ENCODE data around the gene PPP2R2C. TPM values are rescaled to one million over a fixed set of nuclear protein-coding genes. Genes with fewer than 3 reads are reported as not detected.

The PPP2R2C gene
- total RNA-seq, 2 experiments from 2014 or later: not detected

DNA sequence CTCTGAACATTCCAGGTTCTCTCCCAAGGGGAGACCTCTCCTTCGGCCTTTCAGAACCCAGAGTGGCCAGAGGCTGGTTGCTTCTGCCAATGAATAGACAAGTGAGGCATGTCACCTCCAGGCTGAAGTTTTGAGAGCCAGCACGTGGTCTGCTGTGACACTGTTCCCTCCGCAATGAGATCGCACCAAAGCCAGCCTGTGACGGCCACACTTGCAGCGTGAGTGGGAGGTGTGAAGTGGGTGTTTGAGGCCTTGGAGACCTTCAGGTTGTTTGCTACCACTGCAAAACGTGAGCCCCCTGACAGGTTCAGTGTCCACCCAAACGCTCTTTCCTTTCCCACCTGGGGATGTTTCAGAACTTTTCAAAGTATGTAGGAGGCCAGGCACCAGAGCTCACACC is 121.8 kb downstream of the PPP2R2C start:
- H3K27me3 Mint-ChIP-seq: no peaks in the 10 kb centered on the region
- H3K27ac Mint-ChIP-seq: no peak overlapping the region
- no peaks in the 10 kb centered on the region for H3K9me3 Mint-ChIP-seq
- CTCF ChIA-PET: no interaction called here
- H3K4me1 Mint-ChIP-seq: no peaks in the 10 kb centered on the region
- no peak for DNase-seq
- no peak overlapping the region for H3K4me3 Mint-ChIP-seq
- POLR2A ChIA-PET: no interaction called here
- H3K36me3 Mint-ChIP-seq (ENCODE audit: low read depth): no peaks in the 10 kb centered on the region

DNA sequence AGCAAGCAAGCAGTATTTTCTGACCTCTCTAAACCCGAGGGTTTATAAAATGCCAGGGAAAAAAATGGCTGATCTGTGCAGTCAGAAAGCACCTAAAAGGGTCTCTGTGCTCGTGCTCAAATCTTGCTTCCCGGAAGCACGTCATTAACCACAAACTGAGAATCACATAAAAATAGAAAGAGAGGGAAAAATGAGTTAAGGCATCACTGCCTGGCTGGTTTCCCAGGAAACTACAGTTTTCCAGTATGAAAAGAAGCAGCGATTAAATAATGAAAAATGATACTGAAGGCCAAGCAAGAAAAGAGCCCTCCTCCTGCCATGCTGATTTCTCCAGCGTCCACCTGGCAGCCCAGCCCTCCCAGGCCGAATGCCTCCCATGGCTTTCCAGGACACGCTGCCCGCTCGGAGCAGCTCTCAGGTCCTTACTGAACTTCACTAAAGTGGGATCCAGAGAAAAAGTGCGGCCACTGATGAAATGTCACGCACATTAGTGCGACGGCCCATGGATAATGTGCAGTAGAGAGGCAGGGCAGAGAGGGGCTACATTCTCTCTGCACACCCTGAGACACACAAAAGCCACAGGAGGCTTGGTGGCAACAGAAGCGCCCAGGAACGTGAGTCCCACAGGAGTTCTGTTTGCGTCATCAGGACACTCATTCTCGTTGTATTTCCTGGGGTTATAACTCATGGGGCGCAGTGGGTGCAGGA is 122.4 kb downstream of the PPP2R2C start:
- POLR2A ChIA-PET: no interaction called here
- Mint-ChIP-seq H3K27me3 (no peaks in the 10 kb centered on the region), H3K4me1 (no peaks in the 10 kb centered on the region), H3K27ac (no peak overlapping the region), H3K9me3 (no peaks in the 10 kb centered on the region), H3K4me3 (no peak overlapping the region), H3K36me3 (ENCODE audit: low read depth) (no peaks in the 10 kb centered on the region)
- CTCF ChIA-PET: no interaction called here
- no peak for DNase-seq

DNA sequence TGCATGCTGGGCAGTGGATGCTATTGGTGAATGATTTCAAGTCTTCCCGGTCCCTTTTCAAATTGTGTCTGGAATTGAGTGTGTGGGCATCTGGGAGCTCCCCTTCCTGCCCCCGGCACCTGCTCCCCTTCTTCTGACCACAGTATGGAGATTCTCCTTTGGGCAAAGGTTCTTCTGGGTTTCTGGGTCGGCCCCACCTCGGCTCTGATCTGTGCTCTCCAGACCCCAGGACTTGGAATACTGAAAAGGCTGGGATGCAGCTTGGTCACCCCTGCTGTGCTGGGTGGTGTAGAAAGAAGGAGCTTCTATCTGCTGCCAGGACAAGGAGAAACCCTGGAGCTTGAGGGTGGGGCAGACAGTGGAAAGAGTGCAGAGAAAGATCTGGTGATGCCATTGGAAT is 124.0 kb downstream of the PPP2R2C start:
- no peaks in the 10 kb centered on the region for H3K27me3 Mint-ChIP-seq
- H3K9me3 Mint-ChIP-seq: no peaks in the 10 kb centered on the region
- ChIA-PET CTCF (interaction anchor here (0.5 kb wide), 1 partner anchor 1951 kb away, joined by 4 read pairs; no protein-coding TSS in a partner anchor), POLR2A (no interaction called here)
- no peak for DNase-seq
- H3K36me3 Mint-ChIP-seq (ENCODE audit: low read depth): no peaks in the 10 kb centered on the region
- H3K27ac Mint-ChIP-seq: no peak overlapping the region
- no peaks in the 10 kb centered on the region for H3K4me1 Mint-ChIP-seq
- no peak overlapping the region for H3K4me3 Mint-ChIP-seq

DNA sequence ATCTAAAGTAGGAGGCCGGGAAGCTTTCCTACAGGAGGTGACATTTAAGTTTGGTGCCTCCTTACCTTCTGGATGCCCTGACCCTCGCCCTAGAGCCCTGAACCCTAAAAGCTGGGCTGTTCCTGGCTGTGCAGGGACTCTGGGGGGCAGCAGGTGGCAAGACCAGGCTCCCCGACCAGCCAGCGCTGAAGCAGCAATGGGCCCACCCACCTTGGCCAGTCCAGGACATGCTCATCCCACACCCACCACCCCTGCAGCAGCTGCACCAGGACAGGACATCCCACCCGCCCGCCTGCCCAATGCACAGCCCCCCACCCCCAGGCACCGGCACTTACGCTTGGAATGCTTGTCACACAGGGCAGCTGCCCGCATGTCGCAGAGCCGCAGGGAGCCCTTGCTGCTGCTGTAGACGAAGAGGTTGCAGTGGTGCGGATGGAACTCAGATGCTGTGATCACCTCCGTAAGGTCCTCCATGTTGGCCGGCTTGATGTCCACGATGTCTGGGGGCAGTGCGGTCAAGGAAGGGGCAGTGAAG is 124.8 kb downstream of the PPP2R2C start:
- Mint-ChIP-seq H3K4me3 (no peak overlapping the region), H3K9me3 (no peaks in the 10 kb centered on the region), H3K4me1 (no peaks in the 10 kb centered on the region), H3K27me3 (peaks cover 3% of the 10 kb centered on the region), H3K36me3 (ENCODE audit: low read depth) (no peaks in the 10 kb centered on the region), H3K27ac (no peak overlapping the region)
- POLR2A ChIA-PET: no interaction called here
- CTCF ChIA-PET: interaction anchor here (0.6 kb wide), 1 partner anchor 17 kb away, joined by 3 read pairs; no protein-coding TSS in a partner anchor
- DNase-seq: no peak

DNA sequence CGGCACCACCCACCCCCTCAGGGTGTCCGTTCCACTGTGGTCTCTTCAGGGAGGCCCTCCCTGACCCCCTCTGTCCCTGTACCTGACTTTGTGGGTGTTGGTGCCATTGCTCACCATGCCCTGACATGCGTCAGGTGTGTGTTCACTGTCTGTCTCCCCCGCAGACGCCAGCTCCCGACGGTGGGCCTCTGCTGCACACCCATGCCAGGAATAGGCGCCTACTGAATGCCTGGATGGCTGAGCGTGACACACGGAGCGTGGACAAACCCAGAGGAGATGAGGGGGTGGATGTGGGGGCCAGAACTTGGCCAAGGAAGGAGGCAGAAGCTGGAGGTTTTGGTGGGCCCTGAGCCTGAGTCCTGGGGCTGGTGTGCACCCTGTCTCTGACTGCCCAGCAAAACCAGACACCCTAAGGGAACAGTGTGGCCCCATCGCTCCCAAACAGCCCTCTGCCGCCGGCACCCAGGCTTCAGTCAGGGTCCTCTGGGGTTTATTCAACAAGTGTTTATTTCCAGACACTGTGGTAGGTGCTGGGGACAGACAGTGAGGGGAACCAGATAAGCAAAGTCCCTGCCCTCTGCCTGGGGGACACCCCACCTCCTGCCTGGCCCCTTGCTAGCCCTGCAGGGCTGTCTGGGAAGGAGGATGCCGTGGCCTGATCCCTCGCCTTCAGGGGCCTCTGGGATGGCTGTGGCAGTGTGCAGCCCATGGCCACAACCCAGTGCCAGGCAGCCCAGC is 125.9 kb downstream of the PPP2R2C start:
- Mint-ChIP-seq H3K4me3 (no peak overlapping the region), H3K4me1 (no peaks in the 10 kb centered on the region), H3K9me3 (no peaks in the 10 kb centered on the region), H3K36me3 (ENCODE audit: low read depth) (no peaks in the 10 kb centered on the region), H3K27ac (no peak overlapping the region), H3K27me3 (peaks cover 4% of the 10 kb centered on the region)
- DNase-seq: no peak
- ChIA-PET CTCF (interaction anchor here (1.2 kb wide), 1 partner anchor 19 kb away, joined by 4 read pairs; no protein-coding TSS in a partner anchor), POLR2A (no interaction called here)

DNA sequence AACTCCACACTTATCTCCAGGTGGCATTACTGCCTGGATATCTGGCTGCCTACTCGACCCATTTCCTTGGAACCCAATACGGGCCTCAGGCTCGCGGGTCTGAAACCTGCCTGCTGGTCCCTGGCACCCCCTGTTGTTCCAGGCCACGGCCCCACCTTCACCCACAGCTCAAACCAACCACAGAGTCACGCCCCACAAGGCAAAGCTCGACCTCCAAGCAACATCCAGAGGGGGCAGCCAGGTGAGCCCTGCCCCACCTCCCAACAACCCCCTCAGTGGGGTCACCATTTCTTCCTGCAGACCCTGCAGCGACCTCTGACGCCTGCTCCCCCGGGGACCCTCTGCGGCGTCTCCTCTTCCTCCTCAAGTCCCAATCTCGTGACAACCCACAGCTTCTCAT is 126.5 kb downstream of the PPP2R2C start:
- DNase-seq: no peak
- H3K27ac Mint-ChIP-seq: no peak overlapping the region
- POLR2A ChIA-PET: no interaction called here
- peaks cover 7% of the 10 kb centered on the region for H3K27me3 Mint-ChIP-seq
- no peaks in the 10 kb centered on the region for H3K36me3 Mint-ChIP-seq (ENCODE audit: low read depth)
- CTCF ChIA-PET: interaction anchor here (1.2 kb wide), 1 partner anchor 18 kb away, joined by 4 read pairs; no protein-coding TSS in a partner anchor
- no peaks in the 10 kb centered on the region for H3K4me1 Mint-ChIP-seq
- no peak overlapping the region for H3K4me3 Mint-ChIP-seq
- no peaks in the 10 kb centered on the region for H3K9me3 Mint-ChIP-seq

DNA sequence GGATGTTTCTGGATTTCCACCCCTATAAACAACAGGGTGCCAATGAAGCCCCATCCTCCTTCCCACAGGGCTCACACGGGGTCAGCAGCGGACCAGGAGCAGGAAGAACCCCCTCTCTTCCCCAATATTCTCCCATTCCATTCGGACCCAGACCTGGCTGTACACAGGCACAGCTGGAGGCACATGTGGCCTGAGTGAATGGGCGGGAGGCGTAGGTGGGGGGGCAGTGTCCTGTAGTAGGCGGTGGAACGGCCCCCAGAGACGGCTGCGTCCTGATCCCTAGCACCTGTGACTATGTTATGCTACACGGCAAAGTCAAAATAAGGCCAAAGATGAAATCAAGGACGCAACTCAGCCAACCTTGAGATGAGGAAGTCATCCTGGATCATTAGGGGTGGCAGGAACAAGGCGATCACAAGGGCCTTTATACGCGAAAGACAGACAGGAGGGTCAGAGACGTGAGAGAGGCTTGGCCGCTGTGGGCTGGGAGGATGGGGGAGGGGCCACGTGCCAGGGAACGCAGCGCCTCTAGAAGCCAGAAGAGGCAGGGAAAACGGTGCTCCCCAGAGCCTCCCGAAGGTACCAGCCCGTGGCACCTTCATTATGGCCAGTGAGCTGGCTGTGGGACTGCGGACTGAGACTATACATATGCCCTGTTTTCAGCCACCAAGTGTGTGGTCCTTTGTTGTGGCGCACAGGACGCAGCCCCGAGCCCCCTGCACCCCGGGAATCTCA is 127.2 kb downstream of the PPP2R2C start:
- Mint-ChIP-seq H3K4me3 (no peak overlapping the region), H3K9me3 (no peaks in the 10 kb centered on the region), H3K27ac (no peak overlapping the region), H3K4me1 (peaks cover under 1% of the 10 kb centered on the region), H3K27me3 (peaks cover 7% of the 10 kb centered on the region), H3K36me3 (ENCODE audit: low read depth) (no peaks in the 10 kb centered on the region)
- DNase-seq: no peak
- CTCF ChIA-PET: interaction anchor here (1.2 kb wide), 1 partner anchor 18 kb away, joined by 4 read pairs; no protein-coding TSS in a partner anchor
- POLR2A ChIA-PET: no interaction called here

DNA sequence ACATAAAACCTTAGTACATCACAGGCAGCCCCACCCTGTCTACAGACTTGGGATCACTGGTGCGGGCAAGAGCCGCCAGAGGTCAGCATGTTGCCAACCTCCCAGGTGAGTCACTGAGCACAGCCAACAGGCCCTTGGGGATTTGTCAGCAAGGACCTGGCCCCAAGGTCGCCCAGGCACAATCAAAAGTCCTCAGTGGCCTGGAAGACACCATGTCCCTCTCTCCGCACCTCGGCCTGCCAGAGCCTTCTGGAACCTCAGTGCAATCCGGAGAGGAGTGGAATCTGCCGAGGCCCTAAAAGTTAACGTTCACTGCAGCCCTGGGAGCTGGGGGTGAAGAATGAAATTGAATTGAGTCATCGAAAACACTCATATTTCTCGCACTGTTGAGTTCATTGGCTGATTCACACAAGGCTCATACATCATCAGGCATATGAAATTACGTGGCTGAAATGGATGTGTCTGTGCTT is 128.4 kb downstream of the PPP2R2C start:
- ChIA-PET CTCF (interaction anchor here (2.9 kb wide), 1 partner anchor 13 kb away, joined by 9 read pairs; no protein-coding TSS in a partner anchor), POLR2A (no interaction called here)
- Mint-ChIP-seq H3K27me3 (peaks cover 9% of the 10 kb centered on the region), H3K9me3 (no peaks in the 10 kb centered on the region), H3K4me1 (peaks cover 7% of the 10 kb centered on the region), H3K36me3 (ENCODE audit: low read depth) (no peaks in the 10 kb centered on the region), H3K4me3 (no peak overlapping the region), H3K27ac (no peak overlapping the region)
- DNase-seq: no peak

DNA sequence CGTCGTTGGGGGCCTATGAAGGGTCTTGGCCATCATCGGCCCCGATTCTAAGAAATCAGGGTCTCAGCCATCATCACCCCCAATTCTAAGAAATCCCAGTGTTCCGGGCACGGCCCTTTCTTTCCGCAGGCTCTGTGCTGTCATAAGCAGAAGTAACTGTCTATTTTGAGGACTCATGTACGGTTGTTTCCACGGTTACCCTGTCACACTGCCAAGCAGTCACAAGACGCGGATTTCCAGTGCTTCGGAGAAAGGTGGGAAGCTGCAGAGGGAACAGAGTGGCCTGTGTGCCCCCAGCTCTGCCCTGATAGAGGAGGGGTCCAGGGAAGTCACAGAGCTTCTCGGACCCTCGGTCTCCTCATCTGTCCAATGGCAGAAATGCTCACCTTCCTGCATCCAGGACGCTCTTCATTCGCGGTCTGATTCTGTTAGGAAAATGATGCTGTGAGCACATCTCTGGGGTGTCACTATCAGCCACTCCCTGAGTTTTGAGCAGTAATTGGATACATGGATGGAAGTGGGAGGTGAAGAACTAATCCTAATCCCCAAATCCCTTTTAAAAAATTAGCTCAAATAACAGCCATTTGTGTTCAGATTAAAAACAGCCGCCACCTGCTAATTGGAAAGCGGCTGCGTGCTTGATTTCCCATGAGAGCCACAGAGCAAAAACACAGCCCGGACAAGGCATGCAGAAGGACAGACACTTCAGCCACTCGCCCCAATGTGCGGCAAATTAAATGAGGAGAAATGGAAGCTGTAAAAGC is 129.7 kb downstream of the PPP2R2C start:
- no peak overlapping the region for H3K27ac Mint-ChIP-seq
- no peaks in the 10 kb centered on the region for H3K9me3 Mint-ChIP-seq
- H3K4me3 Mint-ChIP-seq: no peak overlapping the region
- no peaks in the 10 kb centered on the region for H3K36me3 Mint-ChIP-seq (ENCODE audit: low read depth)
- DNase-seq: no peak
- peaks cover 19% of the 10 kb centered on the region for H3K4me1 Mint-ChIP-seq
- ChIA-PET CTCF (interaction anchor here (0.6 to 2.9 kb wide), 3 partner anchors 12 to 345 kb away, joined by 3 to 9 read pairs (median 7); no protein-coding TSS in a partner anchor), POLR2A (no interaction called here)
- H3K27me3 Mint-ChIP-seq: peaks cover 22% of the 10 kb centered on the region

DNA sequence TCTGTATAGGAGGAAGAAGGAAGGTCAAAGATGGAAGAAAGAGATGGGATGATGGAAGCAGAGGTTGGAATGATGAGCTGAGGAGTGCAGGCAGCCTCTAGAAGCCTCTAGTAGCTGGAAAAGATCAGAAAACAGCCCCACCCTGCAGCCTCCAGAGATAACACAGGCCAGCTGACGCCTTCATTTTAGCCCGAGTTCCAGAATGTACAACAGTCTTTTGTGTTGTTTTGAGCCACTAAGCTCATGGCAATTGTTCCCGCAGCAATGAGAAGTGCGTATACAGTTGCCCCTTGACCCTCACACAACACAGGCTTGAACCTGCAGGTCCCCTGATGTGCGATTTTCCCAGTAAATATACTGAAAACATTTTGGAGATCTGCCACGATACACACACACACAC is 130.7 kb downstream of the PPP2R2C start:
- ChIA-PET POLR2A (interaction anchor here (0.6 kb wide), 1 partner anchor 299 kb away, joined by 5 read pairs; no protein-coding TSS in a partner anchor), CTCF (interaction anchor here (0.7 to 2.9 kb wide), 4 partner anchors 11 to 997 kb away, joined by 3 to 9 read pairs (median 3); no protein-coding TSS in a partner anchor)
- no peaks in the 10 kb centered on the region for H3K9me3 Mint-ChIP-seq
- H3K27ac Mint-ChIP-seq: no peak overlapping the region
- DNase-seq: no peak
- H3K4me1 Mint-ChIP-seq: peaks cover 25% of the 10 kb centered on the region
- peaks cover 29% of the 10 kb centered on the region for H3K27me3 Mint-ChIP-seq
- H3K4me3 Mint-ChIP-seq: no peak overlapping the region
- no peaks in the 10 kb centered on the region for H3K36me3 Mint-ChIP-seq (ENCODE audit: low read depth)

DNA sequence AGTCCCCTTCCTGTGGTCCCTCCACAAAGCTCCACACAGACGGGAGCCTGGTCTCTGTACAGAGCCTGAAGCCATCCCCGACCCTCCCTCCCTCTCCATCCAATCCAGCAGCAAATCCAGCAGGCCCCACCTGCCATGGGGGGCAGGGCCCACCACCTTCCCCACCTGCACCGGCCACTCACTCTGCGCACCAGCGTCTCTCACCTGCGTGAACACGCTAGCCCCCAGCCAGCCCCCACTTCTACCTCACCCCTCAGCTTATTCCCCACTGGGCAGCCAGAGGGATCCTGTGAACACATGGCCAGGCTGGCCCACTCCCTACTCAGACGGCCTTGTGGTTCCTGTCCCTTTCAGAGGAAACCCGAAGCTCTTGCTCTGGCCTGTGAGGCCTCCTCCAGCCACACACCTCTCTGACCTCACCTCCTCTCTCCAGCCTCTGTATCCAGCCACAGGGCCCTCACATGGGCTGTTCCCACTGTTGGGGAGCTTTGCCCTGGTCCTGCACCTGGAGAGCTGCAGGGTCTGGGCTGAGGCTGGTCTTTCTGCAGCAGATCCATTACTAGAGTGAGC is 131.9 kb downstream of the PPP2R2C start:
- ChIA-PET CTCF (interaction anchor here (0.5 kb wide), 1 partner anchor 272 kb away, joined by 3 read pairs; no protein-coding TSS in a partner anchor), POLR2A (no interaction called here)
- Mint-ChIP-seq H3K9me3 (no peaks in the 10 kb centered on the region), H3K4me1 (peaks cover 25% of the 10 kb centered on the region), H3K27ac (no peak overlapping the region), H3K4me3 (no peak overlapping the region), H3K36me3 (ENCODE audit: low read depth) (no peaks in the 10 kb centered on the region), H3K27me3 (peaks cover 29% of the 10 kb centered on the region)
- no peak for DNase-seq

All from activated CD4-positive, alpha-beta T cell treated with anti-CD3 and anti-CD28 coated beads, Interleukin-2, amount 10 ng/mL, durations not matched to agents 7 days and 5 days (primary cell).